PFSK-1 (cell line): ENCODE results near the gene GSDMA.

Experiments used
- POLR2AphosphoS5 ChIP-seq: IDR thresholded peaks from 2 replicates; pipeline ENCODE4 v1.6.1; 2012; ENCODE audit warnings: low read depth, mild to moderate bottlenecking, control low read depth, low read length, moderate library complexity
- REST ChIP-seq, 2 experiments: IDR thresholded peaks; 2 replicates each; pipeline versions ENCODE4 v1.6.1 to v1.8.0; 2011 to 2012; ENCODE audit warnings: low read depth in 2 of 2, low read length in 2 of 2, control low read depth in 1 of 2, inconsistent platforms in 1 of 2, mild to moderate bottlenecking in 1 of 2, moderate library complexity in 1 of 2; ENCODE audit not compliant: insufficient read depth in 1 of 2

GRCh38 chr17:39971076-39971603 lies 8.3 kb downstream of the GSDMA start:
- no peak for TF ChIP-seq POLR2AphosphoS5
- no peak for TF ChIP-seq REST (IDR thresholded peaks at IDR 0.05; ENCODE audit: insufficient read depth in 1 of 2, low read depth in 2 of 2, low read length in 2 of 2)
